Right lobe of liver (tissue), 6 donors: ENCODE data around the gene MRPL18. TPM values are rescaled to one million over a fixed set of nuclear protein-coding genes. Genes with fewer than 3 reads are reported as not detected.

Source experiments
- ATAC-seq, 4 donors: fragments of 200-7000 bp; cut with Tn5 transposase; one replicate each; pipeline ENCODE4 v1.9.1; 2020; ENCODE audit warnings: mild to moderate bottlenecking in 4 of 4, moderate library complexity in 4 of 4
- DNase-seq, 3 donors: peaks; one replicate each; pipeline ENCODE4 v3.0.0-alpha.2; 2020
- H3K27ac ChIP-seq, 3 donors: fragments of 200-600 bp; one replicate each; pipeline ENCODE4 v1.8.0; 2022
- H3K27me3 ChIP-seq, 2 donors: fragments of 200-600 bp; one replicate each; pipeline ENCODE4 v1.8.0; 2022
- H3K36me3 ChIP-seq, 4 donors: fragments of 200-600 bp; sonication (generic) in 1 of 4; one replicate each; pipeline versions ENCODE4 v1.5.1 to v1.8.0; 2017 to 2022; ENCODE audit warnings: control low read depth in 1 of 4
- H3K4me1 ChIP-seq, 4 donors: fragments of 200-600 bp; sonication (generic) in 1 of 4; one replicate each; pipeline versions ENCODE4 v1.5.1 to v1.8.0; 2017 to 2022; ENCODE audit warnings: control low read depth in 1 of 4
- H3K4me3 ChIP-seq, 3 donors: fragments of 200-600 bp; one replicate each; pipeline ENCODE4 v1.8.0; 2022
- H3K9me3 ChIP-seq, 4 donors: fragments of 200-600 bp; sonication (generic) in 1 of 4; one replicate each; pipeline versions ENCODE4 v1.5.1 to v1.8.0; 2017 to 2022; ENCODE audit warnings: control low read depth in 1 of 4
- POLR2A ChIP-seq: fragments of 450-650 bp; IDR thresholded peaks from one replicate; pipeline ENCODE4 v1.6.1; 2017; ENCODE audit warnings: antibody characterized with exemption, mild to moderate bottlenecking
- WGBS: methylation state at CpG from one replicate; pipeline ENCODE4 v1.1.6; 2018; ENCODE audit warnings: low coverage, low lambda C conversion rate; ENCODE audit not compliant: insufficient coverage; ENCODE audit errors: missing lambda C conversion rate; 5-methylcytosine and 5-hydroxymethylcytosine counted together
- intact Hi-C, 2 donors: fragments of 100-400 bp; cut with DNase I; formaldehyde crosslinking; loops; one replicate each; pipeline versions ENCODE4 v1.11.2 to v1.14.1; 2022
- total RNA-seq, 6 experiments: library from RNA; depleted of rRNA in 2 of 6; stranded (reverse); fragments of >200 nt in 2 of 6; fragmentation: NEBNext Ultra II Directional in 3 of 6; extraction: Animal tissue kit (Norgen Biotek cat#: 25700) in 3 of 6; gene quantifications; one replicate each; pipeline versions ENCODE4 v1.1.0 to v1.2.4, GENCODE V29; 2016 to 2023
- TF ChIP-seq, protein P1 (sequence below), 4 donors: fragments of 200-600 bp in 3 of 4; fragments of 450-650 bp in 1 of 4; IDR thresholded peaks; one replicate each; pipeline versions ENCODE4 v1.5.1 to v1.8.0; 2016 to 2022; ENCODE audit warnings: antibody characterized with exemption in 4 of 4, mild to moderate bottlenecking in 2 of 4
- donor health status: DM: no; HTN: yes; CAD: no.
- donor health status: DM: no; HTN: no; CAD: no.
- donor health status: DM: no; HTN: no; CAD: no.
- donor health status: DM: no; HTN: yes; CAD: no.
- donor health status: DM: no; HTN: yes; CAD: no.

Gene MRPL18
- total RNA-seq, 6 experiments from 2014 or later, result 26.6 to 78.5 (median 43.1) TPM

DNA sequence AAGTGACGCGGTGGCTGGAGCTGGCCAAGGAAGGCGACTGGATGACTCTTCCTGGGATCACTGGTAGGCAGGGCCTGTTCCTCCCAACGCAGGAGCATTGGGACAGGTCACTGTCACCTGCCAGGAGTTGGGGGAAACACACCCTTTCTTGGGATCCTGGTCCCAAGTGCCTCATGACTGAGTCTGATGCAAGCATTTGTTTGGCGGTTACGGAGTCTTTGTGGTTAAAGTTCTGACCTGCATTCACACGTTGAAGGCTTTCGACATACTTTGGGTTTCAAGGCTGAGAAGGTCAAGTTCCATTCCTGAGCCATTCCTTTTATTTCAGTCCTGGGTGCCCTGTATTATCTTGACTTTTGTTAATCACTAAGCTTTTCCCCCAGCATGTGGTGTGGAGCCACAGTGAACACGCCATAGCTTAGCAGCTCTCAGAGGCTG, 15.8 kb downstream of the MRPL18 start:
- H3K27ac ChIP-seq, result no peak overlapping the region
- ATAC-seq (peak in 1 of 4 donors; percentile 24), DNase-seq (no peak)
- H3K36me3 ChIP-seq, result no peaks in the 10 kb centered on the region
- no peak overlapping the region for H3K4me3 ChIP-seq
- intact Hi-C loops, result no loop called here
- no peaks in the 10 kb centered on the region for H3K9me3 ChIP-seq
- peaks cover 0 to 9% (median 0%) of the 10 kb centered on the region in 4 donors for H3K4me1 ChIP-seq
- no peak for TF ChIP-seq POLR2A
- TF ChIP-seq, protein P1, sequence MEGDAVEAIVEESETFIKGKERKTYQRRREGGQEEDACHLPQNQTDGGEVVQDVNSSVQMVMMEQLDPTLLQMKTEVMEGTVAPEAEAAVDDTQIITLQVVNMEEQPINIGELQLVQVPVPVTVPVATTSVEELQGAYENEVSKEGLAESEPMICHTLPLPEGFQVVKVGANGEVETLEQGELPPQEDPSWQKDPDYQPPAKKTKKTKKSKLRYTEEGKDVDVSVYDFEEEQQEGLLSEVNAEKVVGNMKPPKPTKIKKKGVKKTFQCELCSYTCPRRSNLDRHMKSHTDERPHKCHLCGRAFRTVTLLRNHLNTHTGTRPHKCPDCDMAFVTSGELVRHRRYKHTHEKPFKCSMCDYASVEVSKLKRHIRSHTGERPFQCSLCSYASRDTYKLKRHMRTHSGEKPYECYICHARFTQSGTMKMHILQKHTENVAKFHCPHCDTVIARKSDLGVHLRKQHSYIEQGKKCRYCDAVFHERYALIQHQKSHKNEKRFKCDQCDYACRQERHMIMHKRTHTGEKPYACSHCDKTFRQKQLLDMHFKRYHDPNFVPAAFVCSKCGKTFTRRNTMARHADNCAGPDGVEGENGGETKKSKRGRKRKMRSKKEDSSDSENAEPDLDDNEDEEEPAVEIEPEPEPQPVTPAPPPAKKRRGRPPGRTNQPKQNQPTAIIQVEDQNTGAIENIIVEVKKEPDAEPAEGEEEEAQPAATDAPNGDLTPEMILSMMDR (IDR thresholded peaks at IDR 0.05), result no peak
- 64% methylated on average over 6 of the region's 9 CpGs for WGBS
- H3K27me3 ChIP-seq, result no peaks in the 10 kb centered on the region

DNA sequence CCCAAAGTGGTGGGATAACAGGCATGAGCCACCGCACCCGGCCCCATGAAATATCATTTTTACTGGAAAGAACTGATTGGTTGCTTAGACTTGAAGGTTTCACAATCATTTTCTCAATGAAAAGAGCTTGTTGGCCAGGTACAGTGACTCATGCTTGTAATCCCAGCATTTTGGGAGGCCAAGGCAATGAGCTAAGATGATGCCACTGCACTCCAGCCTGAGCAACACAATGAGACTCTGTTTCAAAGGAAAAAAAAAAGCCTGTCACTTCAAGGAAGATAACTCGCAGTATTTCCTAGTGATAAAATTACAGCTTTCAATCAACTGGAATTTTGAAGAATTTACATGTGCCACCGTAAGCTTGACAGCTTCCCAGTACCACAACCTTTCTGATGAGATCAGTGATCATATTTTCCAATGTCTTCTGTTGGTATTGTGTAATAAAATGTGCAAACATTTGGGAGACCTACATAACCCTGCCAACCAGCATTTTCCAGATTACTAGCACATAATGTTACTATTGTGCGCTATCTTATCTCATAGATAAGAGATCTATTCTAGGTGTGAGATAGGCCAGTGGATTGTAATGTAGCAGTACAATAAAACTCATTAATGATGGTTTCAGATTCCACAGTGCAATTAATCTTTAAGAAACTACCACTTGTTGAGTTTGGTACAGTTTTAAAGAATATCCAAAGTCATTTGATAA, 17.0 kb downstream of the MRPL18 start:
- intact Hi-C loops, result no loop called here
- peaks cover 0 to 9% (median 0%) of the 10 kb centered on the region in 4 donors for H3K4me1 ChIP-seq
- H3K27me3 ChIP-seq, result no peaks in the 10 kb centered on the region
- no peaks in the 10 kb centered on the region for H3K36me3 ChIP-seq
- DNase-seq, result no peak
- H3K9me3 ChIP-seq, result no peaks in the 10 kb centered on the region
- no peak for TF ChIP-seq POLR2A
- TF ChIP-seq, protein P1 (IDR thresholded peaks at IDR 0.05), result no peak
- H3K27ac ChIP-seq, result no peak overlapping the region
- 59% methylated on average over 4 of the region's 5 CpGs for WGBS
- ATAC-seq, result peak; percentile 66 to 75 (median 70)
- H3K4me3 ChIP-seq, result no peak overlapping the region

DNA sequence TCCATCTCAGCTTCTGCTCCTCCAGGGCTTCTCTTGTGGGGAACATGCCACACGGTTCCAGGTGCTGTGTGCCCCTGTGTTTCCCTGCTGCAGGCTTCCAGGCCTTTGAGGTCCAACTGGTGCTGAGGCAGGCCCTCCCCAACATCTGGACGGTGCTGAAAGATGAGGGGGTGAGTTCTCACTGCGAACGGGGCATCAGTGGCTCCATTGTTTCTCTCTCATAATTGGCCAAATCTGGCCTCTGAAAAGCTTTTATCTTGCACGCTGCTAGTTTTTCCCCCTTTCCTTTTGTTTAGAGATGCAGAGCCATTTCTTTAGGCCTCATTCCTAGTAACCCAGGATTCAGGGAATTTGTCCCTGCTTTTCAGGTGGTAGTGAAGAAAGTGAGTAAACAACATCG, 18.4 kb downstream of the MRPL18 start:
- intact Hi-C loops, result no loop called here
- 80% methylated on average over 6 of the region's 6 CpGs for WGBS
- Histone ChIP-seq H3K4me3 (no peak overlapping the region), H3K27me3 (no peaks in the 10 kb centered on the region), H3K36me3 (no peaks in the 10 kb centered on the region), H3K4me1 (peaks cover 0 to 9% (median 0%) of the 10 kb centered on the region in 4 donors), H3K9me3 (no peaks in the 10 kb centered on the region), H3K27ac (no peak overlapping the region)
- ATAC-seq, result no peak
- no peak for DNase-seq
- TF ChIP-seq, protein P1 (IDR thresholded peaks at IDR 0.05), result no peak
- no peak for TF ChIP-seq POLR2A

DNA sequence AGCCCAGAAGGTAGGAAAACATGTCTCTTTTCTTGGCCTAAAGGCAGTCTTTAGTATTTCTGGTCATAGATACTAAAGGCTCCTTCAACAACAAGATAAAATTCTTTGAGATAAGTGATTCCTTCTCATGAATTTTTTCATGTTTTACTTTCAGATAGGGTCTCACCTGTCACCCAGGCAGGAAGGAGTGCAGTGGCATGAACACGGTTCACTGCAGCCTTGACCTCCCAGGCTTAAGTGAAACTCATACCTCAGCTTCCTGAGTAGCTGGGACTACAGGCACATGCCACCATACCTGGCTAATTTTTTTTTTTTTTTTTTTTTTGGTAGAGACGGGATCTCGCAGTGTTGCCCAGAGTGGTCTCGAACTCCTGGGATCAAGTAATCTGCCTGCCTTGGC, 18.9 kb downstream of the MRPL18 start:
- Histone ChIP-seq H3K27me3 (no peaks in the 10 kb centered on the region), H3K4me3 (no peak overlapping the region), H3K9me3 (no peaks in the 10 kb centered on the region), H3K27ac (no peak overlapping the region), H3K36me3 (no peaks in the 10 kb centered on the region), H3K4me1 (peaks cover 0 to 9% (median 0%) of the 10 kb centered on the region in 4 donors)
- WGBS, result 66% methylated on average over 4 of the region's 4 CpGs
- ATAC-seq (no peak), DNase-seq (no peak)
- TF ChIP-seq, protein P1 (IDR thresholded peaks at IDR 0.05), result no peak
- TF ChIP-seq POLR2A, result no peak
- intact Hi-C loops, result no loop called here
